ENCODE results near the gene S100A12. TPM values are rescaled to one million over a fixed set of nuclear protein-coding genes. Genes with fewer than 3 reads are reported as not detected.

Gene S100A12
- total RNA-seq, 4 donors from 2014 or later = not detected

DNA sequence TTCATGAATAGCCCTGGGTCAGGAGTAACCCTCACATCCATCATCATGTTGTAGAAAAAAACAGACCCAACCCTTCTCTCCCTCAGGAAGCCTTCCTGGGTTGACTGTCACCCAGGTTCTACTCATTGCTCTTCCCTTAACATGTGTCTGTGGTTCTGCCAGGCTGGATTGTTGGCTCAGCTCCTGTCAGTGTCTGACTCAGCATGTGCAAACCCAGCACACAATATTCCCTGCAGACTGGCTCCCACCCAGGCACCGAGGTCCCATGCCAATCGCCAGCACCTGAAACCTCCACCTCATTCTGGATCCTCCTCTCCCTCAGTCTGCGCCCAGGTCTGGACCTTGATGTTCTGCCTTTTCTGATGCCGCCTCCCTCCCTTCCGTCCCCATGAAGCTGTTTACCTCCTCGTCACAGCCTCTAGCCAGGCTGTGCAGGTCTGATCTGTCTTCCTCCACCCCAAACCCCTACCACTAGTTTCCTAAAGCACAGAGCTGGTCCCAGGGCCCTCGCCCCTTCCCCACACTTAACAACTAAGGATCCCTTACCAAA, 19.8 kb upstream of the S100A12 start:
- no peaks in the 10 kb centered on the region for H3K4me1 ChIP-seq
- peaks cover 0 to 4% of the 10 kb centered on the region in 2 donors for H3K27me3 ChIP-seq
- no peaks in the 10 kb centered on the region for H3K36me3 ChIP-seq
- no peak overlapping the region for H3K4me3 ChIP-seq
- TF ChIP-seq POLR2A (IDR thresholded peaks at IDR 0.05) = no peak
- TF ChIP-seq, protein P1, sequence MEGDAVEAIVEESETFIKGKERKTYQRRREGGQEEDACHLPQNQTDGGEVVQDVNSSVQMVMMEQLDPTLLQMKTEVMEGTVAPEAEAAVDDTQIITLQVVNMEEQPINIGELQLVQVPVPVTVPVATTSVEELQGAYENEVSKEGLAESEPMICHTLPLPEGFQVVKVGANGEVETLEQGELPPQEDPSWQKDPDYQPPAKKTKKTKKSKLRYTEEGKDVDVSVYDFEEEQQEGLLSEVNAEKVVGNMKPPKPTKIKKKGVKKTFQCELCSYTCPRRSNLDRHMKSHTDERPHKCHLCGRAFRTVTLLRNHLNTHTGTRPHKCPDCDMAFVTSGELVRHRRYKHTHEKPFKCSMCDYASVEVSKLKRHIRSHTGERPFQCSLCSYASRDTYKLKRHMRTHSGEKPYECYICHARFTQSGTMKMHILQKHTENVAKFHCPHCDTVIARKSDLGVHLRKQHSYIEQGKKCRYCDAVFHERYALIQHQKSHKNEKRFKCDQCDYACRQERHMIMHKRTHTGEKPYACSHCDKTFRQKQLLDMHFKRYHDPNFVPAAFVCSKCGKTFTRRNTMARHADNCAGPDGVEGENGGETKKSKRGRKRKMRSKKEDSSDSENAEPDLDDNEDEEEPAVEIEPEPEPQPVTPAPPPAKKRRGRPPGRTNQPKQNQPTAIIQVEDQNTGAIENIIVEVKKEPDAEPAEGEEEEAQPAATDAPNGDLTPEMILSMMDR (IDR thresholded peaks at IDR 0.05) = no peak
- no peak for TF ChIP-seq EP300 (IDR thresholded peaks at IDR 0.05)
- 73 to 78% methylated on average over 7 of the region's 7 CpGs for WGBS, 2 donors
- H3K27ac ChIP-seq = no peak overlapping the region
- DNase-seq (ENCODE audit: low spot score in 2 of 2) = no peak
- H3K9me3 ChIP-seq = no peaks in the 10 kb centered on the region

DNA sequence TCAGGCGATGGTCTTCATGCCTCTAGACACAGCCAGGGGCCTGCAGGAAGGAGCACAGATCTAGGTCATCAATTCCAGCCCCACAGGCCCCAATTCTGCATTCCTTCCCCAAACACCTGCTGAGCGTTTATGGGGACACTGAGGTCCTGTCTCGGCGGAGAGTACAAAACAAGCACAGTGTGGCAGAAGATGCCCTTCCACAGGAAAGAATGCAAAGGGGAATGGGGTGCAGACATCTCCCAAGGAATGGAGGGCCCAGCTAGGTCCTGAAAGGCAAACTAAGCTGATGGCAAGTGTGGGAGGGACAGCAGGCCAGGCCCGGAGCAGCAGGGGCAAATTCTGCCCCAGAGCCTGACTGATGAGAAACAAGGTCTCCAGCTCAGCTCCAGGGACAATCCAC, 19.0 kb upstream of the S100A12 start:
- no peak for DNase-seq (ENCODE audit: low spot score in 2 of 2)
- Histone ChIP-seq H3K27ac (no peak overlapping the region), H3K36me3 (no peaks in the 10 kb centered on the region), H3K4me1 (no peaks in the 10 kb centered on the region), H3K27me3 (peaks cover 0 to 4% of the 10 kb centered on the region in 2 donors), H3K4me3 (no peak overlapping the region), H3K9me3 (no peaks in the 10 kb centered on the region)
- TF ChIP-seq POLR2A (IDR thresholded peaks at IDR 0.05) (no peak), EP300 (IDR thresholded peaks at IDR 0.05) (no peak)
- TF ChIP-seq, protein P1 (IDR thresholded peaks at IDR 0.05) = no peak
- 62 to 72% methylated on average over 5 of the region's 5 CpGs for WGBS, 2 donors

DNA sequence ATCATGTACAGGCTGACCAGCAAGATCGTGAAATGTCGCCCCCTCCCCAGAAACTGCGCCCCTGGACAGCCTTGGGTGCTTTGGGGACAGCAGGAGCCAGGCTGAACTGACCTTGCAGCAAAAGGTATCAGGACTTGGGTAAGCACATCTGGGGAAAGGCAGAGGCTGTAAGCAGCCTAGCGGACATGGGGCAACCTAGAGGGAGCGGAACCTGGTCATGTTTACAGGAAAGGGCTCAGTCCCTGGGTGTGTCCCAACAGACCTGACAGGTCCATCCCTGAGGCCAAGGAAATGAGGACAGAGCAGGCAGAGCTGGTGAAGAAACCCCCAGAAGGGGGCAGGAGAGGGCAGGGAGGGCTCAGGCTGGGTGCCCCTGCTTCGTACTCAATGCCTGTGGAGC, 18.5 kb upstream of the S100A12 start:
- no peaks in the 10 kb centered on the region for H3K36me3 ChIP-seq
- DNase-seq (ENCODE audit: low spot score in 2 of 2) = no peak
- H3K9me3 ChIP-seq = no peaks in the 10 kb centered on the region
- H3K27me3 ChIP-seq = peaks cover 0 to 4% of the 10 kb centered on the region in 2 donors
- H3K4me1 ChIP-seq = no peaks in the 10 kb centered on the region
- H3K4me3 ChIP-seq = no peak overlapping the region
- TF ChIP-seq EP300 (IDR thresholded peaks at IDR 0.05) (no peak), POLR2A (IDR thresholded peaks at IDR 0.05) (no peak)
- TF ChIP-seq, protein P1 (IDR thresholded peaks at IDR 0.05) = no peak
- 70 to 82% methylated on average over 6 of the region's 6 CpGs for WGBS, 2 donors
- no peak overlapping the region for H3K27ac ChIP-seq

DNA sequence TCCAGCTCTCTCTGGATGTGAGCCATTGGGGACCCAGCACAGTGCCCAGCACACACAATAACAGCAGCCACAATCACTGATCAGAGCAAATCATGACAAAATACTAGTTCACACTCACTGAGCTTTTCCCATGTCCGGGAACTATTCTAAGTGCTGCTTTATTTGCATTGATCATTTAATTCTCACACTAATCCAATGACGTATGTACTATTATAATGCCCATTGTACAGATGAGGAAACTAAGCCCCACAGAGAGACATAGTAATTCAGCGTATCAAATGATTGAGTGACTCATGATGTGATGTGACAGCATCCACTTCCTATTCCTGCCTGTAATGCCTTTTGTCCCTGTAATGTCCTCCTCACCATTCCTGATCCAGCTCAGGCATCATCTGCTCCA, 17.4 kb upstream of the S100A12 start:
- peaks cover 0 to 3% of the 10 kb centered on the region in 2 donors for H3K27me3 ChIP-seq
- no peak overlapping the region for H3K27ac ChIP-seq
- H3K9me3 ChIP-seq = no peaks in the 10 kb centered on the region
- TF ChIP-seq, protein P1 (IDR thresholded peaks at IDR 0.05) = no peak
- TF ChIP-seq POLR2A (IDR thresholded peaks at IDR 0.05) (no peak), EP300 (IDR thresholded peaks at IDR 0.05) (no peak)
- no peak for DNase-seq (ENCODE audit: low spot score in 2 of 2)
- H3K36me3 ChIP-seq = no peaks in the 10 kb centered on the region
- no peak overlapping the region for H3K4me3 ChIP-seq
- WGBS, 2 donors = 78 to 83% methylated on average over 3 of the region's 3 CpGs
- H3K4me1 ChIP-seq = no peaks in the 10 kb centered on the region

DNA sequence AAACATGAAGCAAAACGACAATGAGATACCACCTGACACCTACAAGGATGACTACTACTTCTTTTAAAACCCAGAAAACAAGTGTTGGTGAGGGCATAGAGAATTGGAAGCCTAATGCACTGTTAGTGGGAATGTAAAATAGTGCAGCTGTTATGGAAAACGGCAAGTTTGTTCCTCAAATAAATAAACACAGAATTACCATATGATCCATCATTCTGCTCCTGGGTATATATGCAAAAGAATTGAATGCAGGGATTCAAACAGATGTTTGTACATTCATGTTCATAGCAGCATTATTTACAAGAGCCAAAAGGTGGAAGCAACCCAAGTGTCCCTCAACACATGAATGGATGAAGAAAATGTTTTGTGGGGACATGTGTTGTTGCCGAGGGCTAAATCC, 16.8 kb upstream of the S100A12 start:
- Histone ChIP-seq H3K27ac (no peak overlapping the region), H3K36me3 (no peaks in the 10 kb centered on the region), H3K4me1 (no peaks in the 10 kb centered on the region), H3K4me3 (no peak overlapping the region), H3K27me3 (no peaks in the 10 kb centered on the region), H3K9me3 (no peaks in the 10 kb centered on the region)
- DNase-seq (ENCODE audit: low spot score in 2 of 2) = no peak
- TF ChIP-seq, protein P1 (IDR thresholded peaks at IDR 0.05) = no peak
- no peak for TF ChIP-seq POLR2A (IDR thresholded peaks at IDR 0.05)
- TF ChIP-seq EP300 (IDR thresholded peaks at IDR 0.05) = no peak
- WGBS, 2 donors = 64 to 76% methylated on average over 3 of the region's 3 CpGs
